A549 (cell line): ENCODE results near the gene CASQ1.

Source experiments
- CTCF ChIP-seq: fragments of >200 bp; sonication (Bioruptor Twin); formaldehyde crosslinking; IDR thresholded peaks from 3 replicates; pipeline ENCODE4 v1.5.1; 2016
- EP300 ChIP-seq, 2 experiments: fragments of >200 bp; sonication (Bioruptor Twin); formaldehyde crosslinking; IDR thresholded peaks; 2 replicates in 1 of 2; 3 replicates in 1 of 2; pipeline ENCODE4 v1.6.1; 2016 to 2017
- JUN ChIP-seq, 2 experiments: fragments of >200 bp; sonication (Bioruptor Twin); formaldehyde crosslinking; IDR thresholded peaks; 2 replicates in 1 of 2; 3 replicates in 1 of 2; pipeline ENCODE4 v1.6.1; 2016 to 2017
- POLR2A ChIP-seq: IDR thresholded peaks from 2 replicates; pipeline ENCODE4 v1.6.1; 2012; ENCODE audit warnings: mild to moderate bottlenecking, low read length

- TF ChIP-seq CTCF (no peak), POLR2A (no peak), EP300 (IDR thresholded peaks at IDR 0.05) (no peak), JUN (IDR thresholded peaks at IDR 0.05) (no peak)
These were observed 24.1 kb upstream of the CASQ1 start for GRCh38 chr1:160166166-160166868.
